NCI-H1417 treated with DMSO at 0.1 percent for 48 hours (cell line): ENCODE data around the gene SPECC1L.
"Not testable (repeated sequence)": the region's sequence is repeated elsewhere in the genome, so short reads cannot be mapped to it uniquely, and the experiment has no call there.

Experiments used
- DNase-seq: peaks from one replicate; lab custom pipeline; 2025; lab: John Stamatoyannopoulos, UW

The SPECC1L gene

GRCh38 chr22:24284747-24285203 lies 14.1 kb downstream of the SPECC1L start:
- DNase-seq: no peak

GRCh38 chr22:24285245-24285644 lies 14.6 kb downstream of the SPECC1L start:
- DNase-seq: no peak

GRCh38 chr22:24287212-24287611 lies 16.6 kb downstream of the SPECC1L start:
- DNase-seq: not testable (repeated sequence)

DNA sequence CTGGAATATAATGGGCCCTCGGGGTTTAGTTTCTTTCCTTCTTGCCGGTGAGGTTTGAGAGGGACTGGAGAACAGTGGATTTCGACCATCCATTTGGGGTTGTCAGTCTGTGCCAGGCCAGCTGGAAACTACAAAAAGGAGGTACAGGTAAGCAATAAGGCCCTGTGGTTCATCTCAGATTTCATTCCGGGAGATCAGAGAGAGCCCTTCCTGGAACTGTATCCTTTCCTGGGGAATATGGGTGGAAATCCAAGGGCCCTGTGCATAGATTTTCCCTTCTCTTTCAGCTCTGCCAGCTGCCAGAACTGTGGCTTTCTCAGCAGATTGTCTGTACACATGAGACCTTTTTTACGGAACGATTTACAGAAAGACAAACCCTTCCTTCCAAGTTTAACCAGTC lies 17.2 kb downstream of the SPECC1L start:
- DNase-seq: not testable (repeated sequence)

GRCh38 chr22:24289114-24289513 lies 18.5 kb downstream of the SPECC1L start:
- no peak for DNase-seq

DNA sequence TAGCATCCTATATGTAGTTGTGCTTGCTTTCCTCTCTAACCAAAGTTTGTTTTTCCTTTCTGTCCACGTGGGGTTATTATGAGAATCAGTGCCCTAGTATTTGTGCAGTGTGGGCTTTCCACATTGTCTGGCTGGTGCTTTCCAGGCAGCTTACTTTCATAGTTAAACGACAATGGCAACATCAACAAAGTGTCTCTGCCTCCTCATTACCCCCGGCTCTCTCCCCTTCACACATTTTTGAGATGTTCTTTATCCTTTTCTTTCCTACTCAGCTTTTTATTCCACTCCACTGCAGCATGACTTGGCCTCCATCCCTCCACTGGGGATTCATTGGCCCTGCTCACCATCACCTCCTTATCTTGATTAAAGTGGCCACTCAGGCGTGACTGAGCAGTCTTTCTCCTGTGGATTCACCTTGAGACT lies 19.1 kb downstream of the SPECC1L start:
- no peak for DNase-seq

GRCh38 chr22:24290459-24290858 lies 19.8 kb downstream of the SPECC1L start:
- no peak for DNase-seq

DNA sequence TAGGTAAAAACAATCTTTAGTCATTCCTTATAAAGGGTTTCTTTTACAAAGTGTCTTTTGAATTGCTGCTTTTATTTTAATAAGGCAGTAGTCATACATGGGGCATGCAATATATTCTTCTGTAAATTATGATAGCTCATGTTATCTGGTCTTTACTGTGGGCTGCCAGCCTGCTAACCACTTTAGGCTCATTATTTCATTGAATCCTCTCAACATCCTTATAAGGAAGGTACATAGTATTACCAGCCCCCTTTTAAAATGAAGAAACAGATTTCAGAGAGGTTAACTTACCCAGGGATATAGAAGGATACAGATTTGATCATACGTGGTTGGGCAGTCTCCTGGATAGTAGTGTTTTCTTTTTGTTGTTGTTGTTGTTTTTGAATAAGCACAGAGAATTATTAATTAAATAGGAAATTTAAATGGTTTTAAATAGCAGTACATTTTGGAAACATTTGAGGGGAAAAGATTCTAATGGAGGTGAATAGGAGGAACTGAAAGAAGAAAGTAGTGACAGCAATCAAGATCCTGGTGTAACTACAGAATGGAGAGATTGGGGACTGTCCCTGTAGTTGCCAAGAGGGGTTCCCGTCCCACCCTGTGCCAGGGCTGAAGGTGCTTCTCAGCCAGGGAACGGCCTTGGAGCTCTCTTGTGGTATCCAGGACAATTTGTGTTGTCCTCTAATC lies 21.0 kb downstream of the SPECC1L start:
- no peak for DNase-seq

DNA sequence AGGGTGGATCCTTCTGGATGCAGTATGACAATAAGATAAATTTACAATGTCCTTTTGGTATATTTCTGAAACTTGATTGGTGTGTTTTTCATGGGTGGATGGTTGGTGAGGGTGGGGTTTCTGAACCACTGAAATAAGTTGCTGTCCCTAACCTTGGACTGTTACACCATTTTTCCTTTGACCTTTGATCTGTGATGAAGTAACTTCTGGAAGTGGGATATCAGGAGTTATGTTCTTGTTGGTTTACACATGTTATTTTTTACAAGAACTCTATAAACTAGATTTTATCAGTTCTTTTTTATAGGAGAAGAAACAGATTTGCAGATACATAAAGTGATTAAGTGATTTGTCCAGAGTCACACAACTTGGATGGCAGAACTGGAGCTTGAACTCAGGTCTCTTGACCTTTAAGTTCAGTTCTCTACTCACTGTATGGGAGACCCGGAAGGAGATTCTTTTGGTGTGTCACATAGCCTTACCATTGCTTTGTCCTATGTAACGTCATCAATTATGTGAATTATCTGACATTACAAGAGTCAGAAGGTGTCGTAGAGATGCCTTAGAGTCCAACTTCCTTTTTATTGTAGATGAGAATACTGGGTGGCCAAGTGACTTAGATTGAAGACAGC lies 21.7 kb downstream of the SPECC1L start:
- not testable (repeated sequence) for DNase-seq

GRCh38 chr22:24294913-24295312 lies 24.3 kb downstream of the SPECC1L start:
- DNase-seq: not testable (repeated sequence)

GRCh38 chr22:24298497-24299155 lies 28.0 kb downstream of the SPECC1L start:
- not testable (repeated sequence) for DNase-seq

DNA sequence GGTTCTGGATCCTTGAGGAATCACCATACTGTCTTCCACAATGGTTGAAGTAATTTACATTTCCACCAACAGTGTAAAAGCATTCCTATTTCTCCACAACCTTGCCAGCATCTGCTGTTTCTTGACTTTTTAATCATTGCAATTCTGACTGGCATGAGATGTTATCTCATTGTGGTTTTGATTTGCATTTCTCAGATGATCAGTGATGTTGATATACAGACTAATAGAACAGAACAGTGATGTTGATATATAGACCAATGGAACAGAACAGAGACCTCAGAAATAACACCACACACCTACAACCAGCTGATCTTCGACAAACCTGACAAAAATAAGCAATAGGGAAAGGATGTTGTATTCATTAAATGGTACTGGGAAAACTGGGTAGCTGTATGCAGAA lies 29.9 kb downstream of the SPECC1L start:
- DNase-seq: not testable (repeated sequence)

DNA sequence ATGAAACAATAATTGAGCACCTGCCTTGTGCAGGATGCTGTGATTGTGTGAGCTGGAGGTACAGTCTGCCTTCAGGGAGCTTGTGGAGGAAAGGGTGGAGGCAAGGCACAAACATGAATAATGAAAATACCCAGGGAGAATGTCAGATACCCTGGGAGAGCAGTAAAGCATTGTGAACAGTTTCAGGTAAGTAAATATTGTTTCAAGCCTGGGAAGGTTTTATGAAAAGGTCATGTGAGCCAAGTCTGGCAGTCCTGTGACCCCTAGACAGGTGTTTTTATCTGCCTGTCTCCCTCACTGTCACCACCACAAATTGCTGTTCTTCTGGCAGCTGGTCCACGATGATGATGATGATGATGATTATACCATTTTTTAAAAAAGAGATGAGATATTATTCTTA lies 32.0 kb downstream of the SPECC1L start:
- DNase-seq: no peak

GRCh38 chr22:24303007-24303406 lies 32.4 kb downstream of the SPECC1L start:
- DNase-seq: no peak

- no peak for DNase-seq
Measured at GRCh38 chr22:24304062-24304675, 33.5 kb downstream of the SPECC1L start.

DNA sequence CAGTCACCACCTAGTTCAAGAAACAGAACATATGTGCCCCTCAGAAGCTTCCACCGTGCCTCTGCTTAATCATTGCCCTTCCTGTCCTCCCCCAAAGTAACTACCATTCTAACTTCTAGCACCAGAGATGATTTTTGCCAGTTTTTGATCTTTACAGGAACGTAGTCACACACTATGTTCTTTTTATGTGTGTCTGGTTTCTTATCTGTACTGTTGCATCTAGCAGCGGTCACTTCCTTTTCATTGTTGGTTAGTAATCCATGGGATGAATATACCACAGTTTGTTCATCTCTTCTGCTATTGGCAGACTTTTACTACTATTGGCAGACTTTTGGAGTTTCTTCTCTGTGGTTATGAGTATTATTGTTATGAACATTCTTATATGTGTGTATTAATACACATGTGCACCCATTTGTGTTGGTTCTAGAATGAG lies 34.6 kb downstream of the SPECC1L start:
- DNase-seq: no peak

DNA sequence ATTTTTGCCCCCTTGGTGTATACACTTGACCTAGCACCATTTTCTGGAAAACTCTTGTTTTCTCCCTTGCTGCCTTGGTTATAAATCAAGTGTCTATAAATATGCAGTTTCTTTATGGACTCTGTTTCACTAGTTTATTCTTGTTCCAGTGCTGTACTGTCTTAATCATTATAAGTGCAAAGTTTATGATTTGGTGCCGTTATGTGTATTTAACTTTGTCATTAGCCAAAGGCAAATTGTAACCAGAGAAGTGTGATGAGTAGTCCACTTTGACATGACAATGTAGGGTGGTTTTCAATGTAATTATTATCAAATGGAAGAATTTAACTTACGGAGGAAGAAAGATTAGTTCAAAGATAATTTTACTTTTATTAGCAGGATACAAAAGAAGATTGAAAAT lies 40.3 kb downstream of the SPECC1L start:
- no peak for DNase-seq

GRCh38 chr22:24315367-24315966 lies 44.8 kb downstream of the SPECC1L start:
- DNase-seq: no peak

GRCh38 chr22:24316264-24316663 lies 45.6 kb downstream of the SPECC1L start:
- DNase-seq: not testable (repeated sequence)

DNA sequence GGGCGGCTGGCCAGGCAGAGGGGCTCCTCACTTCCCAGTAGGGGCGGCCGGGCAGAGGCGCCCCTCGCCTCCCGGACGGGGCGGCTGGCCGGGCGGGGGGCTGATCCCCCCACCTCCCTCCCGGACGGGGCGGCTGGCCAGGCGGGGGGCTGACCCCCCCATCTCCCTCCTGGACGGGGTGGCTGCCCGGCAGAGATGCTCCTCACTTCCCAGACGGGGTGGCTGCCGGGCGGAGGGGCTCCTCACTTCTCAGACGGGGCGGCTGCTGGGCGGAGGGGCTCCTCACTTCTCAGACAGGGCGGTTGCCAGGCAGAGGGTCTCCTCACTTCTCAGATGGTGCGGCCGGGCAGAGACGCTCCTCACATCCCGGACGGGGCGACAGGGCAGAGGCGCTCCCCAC lies 46.9 kb downstream of the SPECC1L start:
- DNase-seq: not testable (repeated sequence)

DNA sequence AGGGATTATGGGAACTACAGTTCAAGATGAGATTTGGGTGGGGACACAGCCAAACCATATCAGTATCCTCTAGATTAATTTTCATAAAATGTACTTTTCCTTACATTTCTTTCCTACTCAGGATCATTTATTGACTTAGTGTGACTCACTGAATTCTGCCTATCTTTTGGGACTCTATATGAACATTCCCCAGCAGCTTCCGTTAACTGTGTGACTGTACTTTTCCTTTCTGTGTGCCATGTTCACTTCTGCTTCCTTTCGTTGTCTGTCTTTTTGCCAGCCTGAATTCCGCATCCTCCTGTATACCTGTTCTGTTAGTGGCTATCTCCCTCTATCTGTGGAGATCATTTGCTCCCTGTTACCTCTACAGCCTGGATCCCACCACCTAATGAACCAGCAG lies 48.8 kb downstream of the SPECC1L start:
- DNase-seq: no peak

DNA sequence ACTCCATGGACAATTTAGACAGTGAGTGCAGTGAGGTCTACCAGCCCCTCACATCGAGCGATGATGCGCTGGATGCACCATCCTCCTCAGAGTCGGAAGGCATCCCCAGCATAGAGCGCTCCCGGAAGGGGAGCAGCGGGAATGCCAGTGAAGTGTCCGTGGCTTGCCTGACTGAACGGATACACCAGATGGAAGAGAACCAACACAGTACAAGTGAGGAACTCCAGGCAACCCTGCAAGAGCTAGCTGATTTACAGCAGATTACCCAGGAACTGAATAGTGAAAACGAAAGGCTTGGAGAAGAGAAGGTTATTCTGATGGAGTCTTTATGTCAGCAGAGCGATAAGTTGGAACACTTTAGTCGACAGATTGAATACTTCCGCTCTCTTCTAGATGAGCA lies 51.4 kb downstream of the SPECC1L start:
- DNase-seq: no peak
